HG02973 (cell line): Measurements from ENCODE around the gene TEX29.

Source experiments
- ATAC-seq: cut with Tn5 transposase; IDR thresholded peaks from one replicate; pipeline ENCODE4 v1.9.1; 2021; ENCODE audit warnings: moderate library complexity; ENCODE audit not compliant: unreplicated experiment

The TEX29 gene

GRCh38 chr13:111319521-111319920 is 921 bp upstream of the TEX29 start:
- ATAC-seq: no peak

GRCh38 chr13:111322001-111322915 is 1.8 kb downstream of the TEX29 start:
- ATAC-seq: no peak

- no peak for ATAC-seq
Measured at GRCh38 chr13:111322916-111323331, 2.5 kb downstream of the TEX29 start.

GRCh38 chr13:111323549-111323948 is 3.1 kb downstream of the TEX29 start:
- ATAC-seq: no peak

- ATAC-seq: no peak
Measured at GRCh38 chr13:111323950-111324651, 3.7 kb downstream of the TEX29 start.

GRCh38 chr13:111324736-111325135 is 4.3 kb downstream of the TEX29 start:
- ATAC-seq: no peak

- no peak for ATAC-seq
Measured at GRCh38 chr13:111325146-111325890, 4.9 kb downstream of the TEX29 start.

- ATAC-seq: no peak
Measured at GRCh38 chr13:111325941-111326620, 5.6 kb downstream of the TEX29 start.

GRCh38 chr13:111326621-111326965 is 6.2 kb downstream of the TEX29 start:
- ATAC-seq: no peak

- ATAC-seq: no peak
Measured at GRCh38 chr13:111326981-111327642, 6.7 kb downstream of the TEX29 start.

GRCh38 chr13:111327730-111328573 is 7.5 kb downstream of the TEX29 start:
- ATAC-seq: no peak

- ATAC-seq: no peak
Measured at GRCh38 chr13:111328574-111329410, 8.3 kb downstream of the TEX29 start.

- ATAC-seq: no peak
Measured at GRCh38 chr13:111329641-111330040, 9.2 kb downstream of the TEX29 start.

GRCh38 chr13:111330066-111330610 is 9.7 kb downstream of the TEX29 start:
- no peak for ATAC-seq

GRCh38 chr13:111335298-111335697 is 14.9 kb downstream of the TEX29 start:
- ATAC-seq: no peak

GRCh38 chr13:111336666-111337065 is 16.2 kb downstream of the TEX29 start:
- no peak for ATAC-seq

- no peak for ATAC-seq
Measured at GRCh38 chr13:111337206-111337605, 16.8 kb downstream of the TEX29 start.

- no peak for ATAC-seq
Measured at GRCh38 chr13:111337741-111338140, 17.3 kb downstream of the TEX29 start.
